NCI-H2171 (cell line): ENCODE results near the gene MYPN.
"Not testable (repeated sequence)": the region's sequence is repeated elsewhere in the genome, so short reads cannot be mapped to it uniquely, and the experiment has no call there.

Experiments used
- DNase-seq: peaks from one replicate; lab custom pipeline; 2025; lab: John Stamatoyannopoulos, UW

MYPN gene

GRCh38 chr10:68109331-68109730, at the start of gene MYPN:
Gene MYPN, plus strand, starts transcription at chr10:68109488. Its CDS starts 11,951 bp downstream, at chr10:68121439.
- DNase-seq, result no peak

- no peak for DNase-seq
Observed at GRCh38 chr10:68067029-68067428, 42.3 kb upstream of the MYPN start.

GRCh38 chr10:68067508-68067907, 41.8 kb upstream of the MYPN start:
- no peak for DNase-seq

- DNase-seq, result no peak
Observed at GRCh38 chr10:68073631-68074030, 35.7 kb upstream of the MYPN start.

GRCh38 chr10:68074031-68074774, 35.1 kb upstream of the MYPN start:
- DNase-seq, result no peak

- peak; percentile 70 for DNase-seq
Observed at GRCh38 chr10:68074775-68075549, 34.3 kb upstream of the MYPN start, which contains the start of gene HERC4. Gene HERC4, minus strand, starts transcription at chr10:68075283. Its CDS starts 2,175 bp downstream, at chr10:68073108.

- no peak for DNase-seq
Observed at GRCh38 chr10:68075550-68076004, 33.7 kb upstream of the MYPN start.

- DNase-seq, result not testable (repeated sequence)
Observed at GRCh38 chr10:68076081-68076480, 33.2 kb upstream of the MYPN start.

- DNase-seq, result no peak
Observed at GRCh38 chr10:68077026-68077425, 32.3 kb upstream of the MYPN start.

GRCh38 chr10:68079434-68079833, 29.9 kb upstream of the MYPN start:
- no peak for DNase-seq

GRCh38 chr10:68080853-68081431, 28.3 kb upstream of the MYPN start:
- DNase-seq, result no peak

- DNase-seq, result no peak
Observed at GRCh38 chr10:68081916-68082315, 27.4 kb upstream of the MYPN start.

- no peak for DNase-seq
Observed at GRCh38 chr10:68082872-68083271, 26.4 kb upstream of the MYPN start.

GRCh38 chr10:68083953-68084352, 25.3 kb upstream of the MYPN start:
- DNase-seq, result no peak

- no peak for DNase-seq
Observed at GRCh38 chr10:68084469-68084868, 24.8 kb upstream of the MYPN start.

- DNase-seq, result no peak
Observed at GRCh38 chr10:68086011-68086410, 23.3 kb upstream of the MYPN start.

- no peak for DNase-seq
Observed at GRCh38 chr10:68086910-68087684, 22.2 kb upstream of the MYPN start.

- no peak for DNase-seq
Observed at GRCh38 chr10:68087685-68088401, 21.4 kb upstream of the MYPN start.

GRCh38 chr10:68088740-68089139, 20.5 kb upstream of the MYPN start:
- no peak for DNase-seq

GRCh38 chr10:68090586-68090985, 18.7 kb upstream of the MYPN start:
- no peak for DNase-seq

- DNase-seq, result no peak
Observed at GRCh38 chr10:68092512-68092911, 16.8 kb upstream of the MYPN start.
